Colon (tissue), 2 donors: ENCODE data around the gene KDM4C.

ENCODE experiments used
- FAIRE-seq: peaks from 2 replicates; lab custom pipeline; 2012; peaks lifted over from hg19 to GRCh38; lab: Jason Lieb, UNC
- donor health status: control.
- donor health status: control.

Gene KDM4C

DNA sequence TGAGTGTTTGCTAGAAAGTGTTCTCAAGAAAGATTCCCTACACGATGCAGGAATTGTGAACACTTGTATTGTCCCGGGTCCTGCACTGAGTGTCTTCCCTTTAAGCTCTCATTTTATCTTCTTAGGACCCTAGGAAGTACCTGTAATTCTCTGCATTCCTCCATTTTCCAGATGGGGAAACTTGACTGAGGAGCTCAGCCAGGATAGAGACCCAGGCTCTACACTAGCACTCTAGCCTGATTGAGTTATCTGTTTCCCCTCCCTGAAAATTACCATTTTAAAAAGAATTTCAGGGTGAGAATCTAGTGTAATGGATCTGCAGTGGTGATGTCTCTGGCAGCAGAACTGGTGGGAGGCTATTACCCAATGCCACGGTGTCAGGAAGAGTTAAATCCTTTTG is 453.9 kb downstream of the KDM4C start:
- FAIRE-seq, result no peak

DNA sequence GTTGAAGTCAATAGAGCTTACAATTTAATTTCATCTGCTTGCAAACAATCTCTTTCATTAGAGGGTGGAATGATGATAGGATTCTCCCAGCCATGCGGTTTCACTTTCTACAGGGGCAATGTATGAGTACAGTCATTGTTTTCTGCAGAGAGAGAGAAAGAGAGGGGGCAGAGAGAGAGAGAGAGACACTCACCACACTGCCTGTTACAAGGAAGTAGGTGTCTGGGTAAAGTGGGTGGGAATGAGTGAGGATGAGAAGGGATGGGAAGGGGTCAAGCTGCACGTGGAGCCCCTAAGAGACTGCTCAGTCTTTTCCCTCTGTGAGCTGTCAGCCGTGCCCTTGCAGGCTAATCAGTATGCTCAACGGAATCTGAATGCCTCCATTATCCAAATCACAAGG is 454.3 kb downstream of the KDM4C start:
- FAIRE-seq, result no peak

DNA sequence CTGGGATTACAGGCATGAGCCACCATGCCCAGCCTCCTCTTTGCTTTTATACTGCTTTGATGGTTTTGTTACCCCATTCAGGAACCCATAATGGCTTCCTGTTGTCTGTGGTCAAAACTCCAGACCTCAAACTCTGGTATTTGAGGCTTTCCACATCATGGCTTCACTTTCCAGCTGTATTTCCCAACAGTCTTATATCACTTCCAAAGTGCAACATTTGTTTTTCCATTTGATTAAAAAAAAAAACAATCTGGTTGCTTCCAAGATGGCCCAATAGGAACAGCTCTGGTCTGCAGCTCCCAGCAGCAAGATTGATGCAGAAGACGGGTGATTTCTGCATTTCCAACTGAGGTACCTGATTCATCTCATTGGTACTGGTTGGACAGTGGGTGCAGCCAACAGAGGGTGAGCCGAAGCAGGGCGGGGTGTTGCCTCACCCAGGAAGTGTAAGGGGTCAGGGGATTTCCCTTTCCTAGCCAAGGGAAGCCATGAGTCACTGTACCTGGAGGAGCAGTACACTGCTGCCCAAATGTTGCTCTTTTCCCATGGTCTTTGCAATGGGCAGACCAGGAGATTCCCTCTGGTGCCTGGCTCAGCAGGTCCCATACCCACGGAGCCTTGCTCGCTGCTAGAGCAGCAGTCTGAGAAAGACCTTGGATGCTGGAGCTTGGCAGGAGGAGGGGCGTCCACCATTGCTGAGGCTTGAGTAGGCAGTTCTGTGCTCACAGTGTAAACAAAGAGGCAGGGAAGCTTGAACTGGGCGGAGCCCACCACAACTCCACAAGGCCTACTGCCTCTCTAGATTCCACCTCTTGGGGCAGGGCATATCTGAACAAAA is 458.4 kb downstream of the KDM4C start:
- FAIRE-seq, result no peak

DNA sequence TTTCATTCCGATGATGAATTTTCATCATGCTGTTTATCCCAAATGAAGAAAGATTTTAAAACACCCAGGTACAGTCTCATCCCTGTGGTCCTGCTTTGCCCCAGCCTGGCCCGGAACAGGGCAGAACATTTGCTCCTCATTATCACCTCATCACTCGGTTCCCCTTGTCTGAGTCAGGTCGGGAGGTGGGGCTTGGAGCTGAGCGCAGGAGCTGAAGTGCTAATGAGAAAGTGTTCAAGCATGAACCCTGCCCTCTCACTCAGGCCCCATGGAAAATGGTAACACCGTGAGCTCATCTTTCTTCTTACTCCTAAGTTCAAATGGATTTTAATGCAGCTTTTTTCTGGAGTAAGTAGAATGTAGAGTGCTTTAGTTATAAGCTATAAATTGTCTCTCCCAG is 466.2 kb downstream of the KDM4C start:
- no peak for FAIRE-seq
